Measurements from ENCODE around the gene PEX14.

Gene PEX14

DNA sequence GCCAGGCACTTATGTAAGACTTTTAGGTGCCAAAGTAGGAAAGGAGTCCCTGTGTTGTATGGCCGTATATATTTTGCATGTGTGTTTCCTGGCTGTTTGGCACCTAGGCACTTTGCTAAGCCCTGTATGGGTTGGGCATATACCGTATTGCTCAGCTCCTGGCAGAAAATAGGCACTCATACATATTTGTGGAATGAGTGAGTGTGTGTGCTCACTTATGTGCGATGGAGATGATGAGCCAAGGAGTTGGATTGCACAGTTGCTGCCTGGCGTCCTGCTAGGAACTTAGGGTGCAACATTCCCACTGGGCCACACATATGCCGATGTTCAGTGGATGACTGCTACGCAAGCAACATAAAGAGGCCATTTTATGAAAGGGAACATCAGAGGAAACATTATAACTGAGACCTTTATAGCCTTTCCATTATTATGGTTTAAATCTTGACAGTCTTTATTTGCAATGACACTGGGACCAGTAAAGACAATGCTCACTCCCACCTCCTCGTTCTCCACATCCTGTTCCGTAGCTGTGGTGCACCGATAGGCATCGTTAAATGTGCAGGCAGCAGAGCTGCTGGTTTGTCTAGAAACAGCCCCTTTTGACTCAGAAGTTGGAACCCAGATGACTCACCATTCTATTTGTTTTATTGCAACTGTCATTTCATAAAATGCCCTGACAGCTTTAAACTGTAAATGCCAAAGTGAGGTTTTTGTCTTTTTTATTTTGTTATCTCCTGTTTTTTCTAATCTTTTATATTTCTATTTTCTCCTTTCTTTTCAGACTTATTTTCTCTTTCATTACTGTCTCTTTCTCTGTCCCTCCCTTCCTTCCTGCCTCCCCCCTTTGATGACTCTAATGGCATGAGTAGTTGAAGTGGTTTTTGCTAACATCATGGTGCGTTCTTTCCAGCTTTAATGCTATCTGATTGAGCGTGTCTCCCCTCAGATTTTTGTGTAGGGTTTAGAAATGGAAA lies 36.1 kb downstream of the PEX14 start:
- Histone ChIP-seq H3K9ac (no peak overlapping the region), H3K27me3 (ENCODE audit: control insufficient read depth, insufficient read depth, low read length) (no peaks in the 10 kb centered on the region), H3K27ac (no peak overlapping the region), H3K4me2 (ENCODE audit: low read length) (no peak overlapping the region), H3K4me1 (peaks cover 6% of the 10 kb centered on the region), H2AFZ (no peak overlapping the region), H3K9me3 (ENCODE audit: control insufficient read depth, low read length) (no peaks in the 10 kb centered on the region), H3K36me3 (ENCODE audit: control insufficient read depth, insufficient read depth, low read length) (no peaks in the 10 kb centered on the region), H3K4me3 (ENCODE audit: low read depth, low read length) (no peak overlapping the region), H3K79me2 (peaks cover 15% of the 10 kb centered on the region)
- TF ChIP-seq, protein P1, sequence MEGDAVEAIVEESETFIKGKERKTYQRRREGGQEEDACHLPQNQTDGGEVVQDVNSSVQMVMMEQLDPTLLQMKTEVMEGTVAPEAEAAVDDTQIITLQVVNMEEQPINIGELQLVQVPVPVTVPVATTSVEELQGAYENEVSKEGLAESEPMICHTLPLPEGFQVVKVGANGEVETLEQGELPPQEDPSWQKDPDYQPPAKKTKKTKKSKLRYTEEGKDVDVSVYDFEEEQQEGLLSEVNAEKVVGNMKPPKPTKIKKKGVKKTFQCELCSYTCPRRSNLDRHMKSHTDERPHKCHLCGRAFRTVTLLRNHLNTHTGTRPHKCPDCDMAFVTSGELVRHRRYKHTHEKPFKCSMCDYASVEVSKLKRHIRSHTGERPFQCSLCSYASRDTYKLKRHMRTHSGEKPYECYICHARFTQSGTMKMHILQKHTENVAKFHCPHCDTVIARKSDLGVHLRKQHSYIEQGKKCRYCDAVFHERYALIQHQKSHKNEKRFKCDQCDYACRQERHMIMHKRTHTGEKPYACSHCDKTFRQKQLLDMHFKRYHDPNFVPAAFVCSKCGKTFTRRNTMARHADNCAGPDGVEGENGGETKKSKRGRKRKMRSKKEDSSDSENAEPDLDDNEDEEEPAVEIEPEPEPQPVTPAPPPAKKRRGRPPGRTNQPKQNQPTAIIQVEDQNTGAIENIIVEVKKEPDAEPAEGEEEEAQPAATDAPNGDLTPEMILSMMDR (IDR thresholded peaks at IDR 0.05): no peak

DNA sequence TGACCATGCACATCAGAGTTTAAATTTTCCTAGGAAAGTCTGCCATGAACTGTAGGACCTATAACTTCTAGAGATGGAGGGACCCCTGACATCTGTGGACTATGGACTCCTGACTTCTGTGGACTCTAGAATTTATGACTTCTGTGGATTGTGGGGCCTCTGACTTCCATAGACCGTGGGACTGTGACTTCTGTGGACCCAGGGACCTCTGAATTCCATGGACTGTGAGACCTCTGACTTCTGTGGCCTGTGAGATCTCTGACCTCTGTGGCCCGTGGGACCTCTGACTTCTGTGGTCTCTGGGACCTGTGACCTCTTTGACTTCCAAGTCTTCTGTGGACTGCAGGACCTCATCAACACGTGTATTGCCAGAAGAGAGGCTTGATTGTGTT lies 36.7 kb downstream of the PEX14 start:
- Histone ChIP-seq H3K9ac (no peak overlapping the region), H3K9me3 (ENCODE audit: control insufficient read depth, low read length) (no peaks in the 10 kb centered on the region), H2AFZ (no peak overlapping the region), H3K4me1 (peaks cover 8% of the 10 kb centered on the region), H3K27ac (no peak overlapping the region), H3K4me3 (ENCODE audit: low read depth, low read length) (no peak overlapping the region), H3K36me3 (ENCODE audit: control insufficient read depth, insufficient read depth, low read length) (no peaks in the 10 kb centered on the region), H3K79me2 (peaks cover 15% of the 10 kb centered on the region), H3K27me3 (ENCODE audit: control insufficient read depth, insufficient read depth, low read length) (no peaks in the 10 kb centered on the region), H3K4me2 (ENCODE audit: low read length) (no peak overlapping the region)
- TF ChIP-seq, protein P1 (IDR thresholded peaks at IDR 0.05): no peak

GRCh38 chr1:10513199-10513598 lies 38.4 kb downstream of the PEX14 start:
- H3K4me3 ChIP-seq (ENCODE audit: low read depth, low read length): no peak overlapping the region
- no peak overlapping the region for H3K4me2 ChIP-seq (ENCODE audit: low read length)
- H3K9ac ChIP-seq: no peak overlapping the region
- H3K27me3 ChIP-seq (ENCODE audit: control insufficient read depth, insufficient read depth, low read length): no peaks in the 10 kb centered on the region
- TF ChIP-seq, protein P1 (IDR thresholded peaks at IDR 0.05): no peak
- peaks cover 15% of the 10 kb centered on the region for H3K79me2 ChIP-seq
- H3K27ac ChIP-seq: no peak overlapping the region
- no peaks in the 10 kb centered on the region for H3K36me3 ChIP-seq (ENCODE audit: control insufficient read depth, insufficient read depth, low read length)
- H3K4me1 ChIP-seq: peaks cover 14% of the 10 kb centered on the region
- H3K9me3 ChIP-seq (ENCODE audit: control insufficient read depth, low read length): no peaks in the 10 kb centered on the region
- no peak overlapping the region for H2AFZ ChIP-seq

- peaks cover 11% of the 10 kb centered on the region for H3K79me2 ChIP-seq
These were observed 39.9 kb downstream of the PEX14 start for GRCh38 chr1:10514490-10515235.

More at GRCh38 chr1:10514490-10515235, 39.9 kb downstream of the PEX14 start:
- Histone ChIP-seq H3K4me3 (ENCODE audit: low read depth, low read length) (no peak overlapping the region), H3K9ac (no peak overlapping the region), H3K4me2 (ENCODE audit: low read length) (no peak overlapping the region), H3K9me3 (ENCODE audit: control insufficient read depth, low read length) (no peaks in the 10 kb centered on the region), H3K27me3 (ENCODE audit: control insufficient read depth, insufficient read depth, low read length) (no peaks in the 10 kb centered on the region), H3K36me3 (ENCODE audit: control insufficient read depth, insufficient read depth, low read length) (no peaks in the 10 kb centered on the region), H2AFZ (no peak overlapping the region), H3K4me1 (peaks cover 14% of the 10 kb centered on the region), H3K27ac (no peak overlapping the region)
- TF ChIP-seq, protein P1 (IDR thresholded peaks at IDR 0.05): peak; percentile 23
